AG04450 (cell line): Measurements from ENCODE around the gene AP4E1. TPM values are rescaled to one million over a fixed set of nuclear protein-coding genes. Genes with fewer than 3 reads are reported as not detected.

Experiments
- CTCF ChIA-PET: fragments of 300-600, 350-600 bp; formaldehyde crosslinking; extraction: SDS; loops from one replicate; lab custom pipeline; 2022; ENCODE audit warnings: antibody characterized with exemption, inconsistent platforms; lab: Charles Lee
- POLR2A ChIA-PET: fragments of 350-600 bp; formaldehyde crosslinking; extraction: SDS; loops from one replicate; lab custom pipeline; 2021; ENCODE audit warnings: antibody characterized with exemption, inconsistent platforms; lab: Yijun Ruan, JAX
- DNase-seq: peaks from one replicate; pipeline ENCODE4 v3.0.0-alpha.2; 2011; ENCODE audit warnings: low read depth, low spot score
- H3K27ac ChIP-seq: one replicate; pipeline ENCODE4 v1.5.1; 2012; ENCODE audit warnings: low read depth, low read length, control low read depth
- H3K27me3 ChIP-seq: one replicate; pipeline ENCODE4 v1.6.0; 2012; ENCODE audit warnings: low read length; ENCODE audit not compliant: control insufficient read depth, insufficient read depth
- H3K4me3 ChIP-seq: 2 replicates; pipeline ENCODE4 v1.5.1; 2011; ENCODE audit warnings: mild to moderate bottlenecking, low read depth, low read length, control low read depth
- H3K9me3 ChIP-seq: 2 replicates; pipeline ENCODE4 v1.5.1; 2012; ENCODE audit warnings: low read length; ENCODE audit not compliant: control insufficient read depth, insufficient read depth
- CTCF ChIP-seq: IDR thresholded peaks from 2 replicates; pipeline ENCODE4 v1.5.1; 2011; ENCODE audit warnings: low read depth, low read length, control low read depth, inconsistent platforms
- polyA plus RNA-seq: library from polyadenylated mRNA; depleted of rRNA; stranded (reverse); fragments of >200 nt; gene quantifications from 2 replicates; pipeline ENCODE4 v1.2.3, GENCODE V29; 2011

Gene AP4E1
- polyA plus RNA-seq, 1 experiment, result 4.5 TPM

- Histone ChIP-seq H3K4me3 (no peak overlapping the region), H3K27ac (no peak overlapping the region), H3K27me3 (no peaks in the 10 kb centered on the region), H3K9me3 (no peaks in the 10 kb centered on the region)
- no peak for TF ChIP-seq CTCF
- ChIA-PET POLR2A (no interaction called here), CTCF (no interaction called here)
- no peak for DNase-seq
Observed at GRCh38 chr15:50930792-50931191, 22.3 kb downstream of the AP4E1 start.

GRCh38 chr15:50933341-50933740, 24.9 kb downstream of the AP4E1 start:
- Histone ChIP-seq H3K9me3 (no peaks in the 10 kb centered on the region), H3K27ac (no peak overlapping the region), H3K27me3 (no peaks in the 10 kb centered on the region), H3K4me3 (no peak overlapping the region)
- CTCF ChIA-PET, result no interaction called here
- TF ChIP-seq CTCF, result no peak
- no peak for DNase-seq
- POLR2A ChIA-PET, result no interaction called here

- no peak for DNase-seq
- ChIA-PET POLR2A (no interaction called here), CTCF (no interaction called here)
- Histone ChIP-seq H3K27me3 (no peaks in the 10 kb centered on the region), H3K27ac (no peak overlapping the region), H3K9me3 (no peaks in the 10 kb centered on the region), H3K4me3 (no peak overlapping the region)
- TF ChIP-seq CTCF, result no peak
Observed at GRCh38 chr15:50938525-50938924, 30.0 kb downstream of the AP4E1 start.

GRCh38 chr15:50939911-50940310, 31.4 kb downstream of the AP4E1 start:
- H3K4me3 ChIP-seq, result no peak overlapping the region
- no peaks in the 10 kb centered on the region for H3K9me3 ChIP-seq
- POLR2A ChIA-PET, result no interaction called here
- no peak for TF ChIP-seq CTCF
- no peak overlapping the region for H3K27ac ChIP-seq
- no peak for DNase-seq
- CTCF ChIA-PET, result interaction anchor here (0.8 to 1.2 kb wide), 2 partner anchors 193 to 223 kb away, joined by 3 read pairs; no protein-coding TSS in a partner anchor
- H3K27me3 ChIP-seq, result no peaks in the 10 kb centered on the region

GRCh38 chr15:50940506-50940905, 32.0 kb downstream of the AP4E1 start:
- POLR2A ChIA-PET, result no interaction called here
- Histone ChIP-seq H3K27me3 (no peaks in the 10 kb centered on the region), H3K9me3 (no peaks in the 10 kb centered on the region), H3K4me3 (no peak overlapping the region), H3K27ac (no peak overlapping the region)
- CTCF ChIA-PET, result interaction anchor here (1.2 kb wide), 1 partner anchor 223 kb away, joined by 3 read pairs; no protein-coding TSS in a partner anchor
- no peak for TF ChIP-seq CTCF
- no peak for DNase-seq
